HG03159 (cell line): ENCODE results near the gene MYO7A.

Experiments
- ATAC-seq: cut with Tn5 transposase; IDR thresholded peaks from one replicate; pipeline ENCODE4 v1.9.1; 2021; ENCODE audit warnings: mild to moderate bottlenecking, moderate library complexity; ENCODE audit not compliant: unreplicated experiment

Gene MYO7A

DNA sequence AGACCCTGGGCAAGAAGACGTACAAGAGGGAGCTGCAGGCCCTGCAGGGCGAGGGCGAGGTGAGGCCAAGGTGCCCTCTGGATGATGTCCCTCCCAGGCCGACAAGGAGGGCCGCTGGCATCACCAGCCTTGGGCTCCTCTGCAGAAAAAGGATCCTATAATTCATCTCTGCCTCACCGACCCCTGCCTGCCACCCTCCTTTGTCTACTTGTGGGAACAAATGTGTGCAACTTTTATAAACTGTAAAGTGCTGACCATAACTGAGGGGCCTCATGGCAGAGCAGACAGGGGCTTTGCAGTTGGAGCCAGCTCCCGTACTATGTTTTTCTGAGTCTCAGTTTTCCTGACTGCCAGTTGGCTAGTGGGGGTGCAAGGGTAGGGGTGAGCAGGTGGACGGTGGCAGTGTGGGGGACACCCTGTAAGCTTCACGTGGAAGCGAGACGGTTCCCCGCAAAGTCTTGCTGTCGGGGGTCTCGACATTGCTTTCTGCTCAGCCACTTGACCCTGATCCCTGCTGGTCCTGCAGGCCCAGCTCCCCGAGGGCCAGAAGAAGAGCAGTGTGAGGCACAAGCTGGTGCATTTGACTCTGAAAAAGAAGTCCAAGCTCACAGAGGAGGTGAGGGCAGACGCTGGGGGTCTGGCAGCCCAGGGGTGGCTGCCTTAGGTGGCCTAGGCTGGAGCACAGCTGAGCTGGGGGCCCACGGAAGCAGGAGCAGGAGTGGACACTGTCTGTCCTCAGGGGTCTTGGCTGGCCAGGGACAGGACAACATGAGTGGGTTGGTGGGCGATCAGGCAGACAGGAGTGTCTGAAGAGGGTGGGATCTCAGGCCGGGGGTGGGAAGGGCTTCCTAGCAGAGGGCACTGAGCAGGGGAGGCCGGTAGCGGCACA is 54.7 kb downstream of the MYO7A start:
- no peak for ATAC-seq

DNA sequence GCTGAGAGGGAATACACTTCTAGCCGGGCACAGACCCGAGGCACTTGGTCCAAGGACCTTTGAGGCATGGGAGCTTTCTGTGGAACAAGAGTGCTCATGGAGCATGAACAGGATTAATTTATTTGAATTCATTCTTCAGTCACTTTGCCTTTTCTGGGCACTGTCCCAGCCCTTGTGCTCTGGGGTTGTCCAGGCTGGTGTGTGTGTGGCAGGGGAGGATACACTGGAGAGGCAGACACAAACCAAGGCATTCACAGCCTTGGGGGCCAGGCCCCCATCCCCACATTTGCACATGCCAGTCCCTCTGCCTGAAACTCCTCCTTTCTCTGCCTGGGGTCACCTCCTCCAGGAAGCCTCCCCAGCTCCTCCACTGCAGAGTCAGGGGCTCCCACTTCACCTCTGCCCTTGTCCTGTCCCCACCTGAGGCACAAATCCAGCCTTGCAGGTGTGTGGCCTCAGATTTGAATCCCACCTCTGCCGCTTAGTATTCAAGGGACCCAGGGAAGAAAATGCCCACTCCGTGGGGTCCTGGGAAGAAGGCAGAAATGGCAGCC is 55.5 kb downstream of the MYO7A start:
- no peak for ATAC-seq

DNA sequence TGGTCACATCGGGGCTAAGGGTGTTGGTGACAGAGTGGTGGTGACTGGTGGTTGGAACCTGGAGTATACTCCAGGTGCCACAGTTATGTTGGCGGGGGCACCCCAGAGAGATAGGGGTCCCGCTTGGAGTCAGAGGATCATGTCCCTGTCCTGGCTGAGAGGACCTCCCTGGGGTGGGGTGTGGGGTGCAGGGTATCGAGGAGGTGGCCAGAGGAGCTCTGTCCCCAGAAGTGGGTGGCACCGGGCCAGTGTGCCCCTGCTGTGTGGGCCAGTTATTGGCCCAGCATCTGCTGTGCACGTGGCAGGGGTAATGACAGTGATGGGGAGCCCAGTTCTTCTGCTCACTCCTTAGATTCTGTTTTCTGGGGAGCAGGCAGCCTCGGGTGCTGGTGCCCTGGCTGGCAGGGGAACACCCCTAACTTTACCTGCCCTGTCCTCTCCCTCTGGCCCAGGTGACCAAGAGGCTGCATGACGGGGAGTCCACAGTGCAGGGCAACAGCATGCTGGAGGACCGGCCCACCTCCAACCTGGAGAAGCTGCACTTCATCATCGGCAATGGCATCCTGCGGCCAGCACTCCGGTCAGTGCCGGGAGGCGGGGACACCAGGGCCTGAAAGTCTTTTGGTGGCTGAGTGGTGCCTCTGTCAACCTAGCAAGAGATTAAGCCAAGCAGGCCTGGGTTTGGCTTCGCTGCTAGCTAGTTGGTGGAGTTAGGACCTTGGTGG is 56.3 kb downstream of the MYO7A start:
- ATAC-seq = no peak

DNA sequence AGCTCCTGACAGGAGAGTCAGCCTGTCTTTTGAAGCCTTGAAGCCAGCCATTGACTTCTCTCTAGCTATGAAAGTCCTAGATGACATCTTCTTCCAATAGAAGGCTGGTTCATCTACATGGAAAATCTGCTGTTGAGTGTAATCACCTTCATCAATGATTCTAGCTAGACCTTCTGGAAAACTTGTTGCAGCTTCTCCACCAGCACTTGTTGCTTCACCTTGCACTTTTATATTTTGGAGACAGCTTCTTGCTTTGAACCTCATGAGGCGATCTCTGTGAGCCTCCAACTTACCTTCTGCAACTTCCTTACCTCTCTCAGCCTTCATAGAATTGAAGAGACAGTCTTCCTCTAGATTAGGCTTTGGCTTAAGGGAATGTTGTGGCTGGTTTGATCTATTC is 58.3 kb downstream of the MYO7A start:
- no peak for ATAC-seq

DNA sequence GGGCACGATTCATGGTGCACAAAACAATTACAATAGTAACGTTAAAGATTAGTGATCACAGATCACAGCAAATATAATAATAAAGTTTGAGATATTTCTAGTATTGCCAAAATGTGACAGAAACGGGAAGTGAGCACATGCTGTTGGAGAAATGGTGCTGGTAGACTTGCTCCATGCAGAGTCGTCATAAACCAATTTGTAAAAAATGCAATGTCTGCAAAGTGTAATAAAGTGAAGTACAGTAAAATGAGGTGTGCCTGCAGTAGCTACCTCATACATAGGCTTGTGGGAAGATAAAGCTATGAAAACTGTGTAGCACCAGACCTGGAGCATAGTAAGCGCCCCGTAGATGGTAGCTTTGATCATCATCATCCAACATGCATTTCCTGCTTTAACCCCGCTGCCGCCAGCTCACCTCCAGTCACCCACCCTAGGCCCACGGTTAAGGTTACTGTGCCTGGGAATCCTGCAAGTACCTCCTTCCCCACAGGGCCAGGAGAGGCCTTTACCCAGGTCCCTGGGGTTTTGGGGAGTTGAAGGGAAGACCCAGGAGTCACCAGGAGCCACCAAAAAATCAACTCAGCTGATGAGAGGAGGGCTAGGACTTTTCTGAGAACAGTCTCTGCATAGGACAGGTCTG is 59.2 kb downstream of the MYO7A start:
- ATAC-seq = no peak

DNA sequence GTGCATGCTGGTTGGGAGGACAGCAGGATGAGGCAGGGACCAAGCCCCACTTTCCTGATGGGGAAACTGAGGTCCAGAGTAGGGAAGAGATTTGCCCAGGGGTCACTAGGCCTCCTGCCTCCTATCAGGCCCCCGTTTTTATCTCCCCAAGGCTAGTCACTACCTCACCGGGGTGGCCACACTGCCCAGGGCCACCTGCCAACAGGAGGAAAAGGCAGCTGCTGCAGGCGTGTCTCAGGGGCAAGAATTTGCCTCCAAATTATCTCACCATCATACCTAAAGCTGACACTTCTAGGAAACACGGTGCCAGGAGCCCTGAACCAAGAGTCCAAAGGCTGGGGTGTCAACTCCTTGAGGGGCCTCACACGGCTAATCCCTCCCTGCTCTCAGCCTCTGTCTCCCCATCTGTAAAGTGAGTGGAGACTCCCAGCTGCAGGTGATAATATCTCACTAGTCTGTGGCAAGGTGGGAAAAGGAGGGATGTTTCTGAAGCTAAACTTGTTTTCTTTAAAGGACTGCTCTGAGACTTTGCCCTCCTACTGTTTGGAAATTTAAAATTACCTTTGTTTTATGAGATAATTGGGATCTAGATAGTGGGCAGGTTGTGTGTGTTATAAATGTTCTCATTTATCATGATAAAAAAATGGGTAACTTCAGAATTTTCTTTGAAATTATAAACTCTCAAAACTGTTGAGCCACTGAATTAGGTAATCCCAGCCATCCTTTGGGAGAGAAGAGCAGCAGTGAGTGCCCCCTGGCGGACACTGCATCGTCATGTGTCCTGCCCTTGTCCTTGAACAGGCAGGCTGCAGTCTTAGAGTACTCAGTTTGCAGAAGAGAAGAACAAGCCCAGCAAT is 60.0 kb downstream of the MYO7A start:
- ATAC-seq = no peak

DNA sequence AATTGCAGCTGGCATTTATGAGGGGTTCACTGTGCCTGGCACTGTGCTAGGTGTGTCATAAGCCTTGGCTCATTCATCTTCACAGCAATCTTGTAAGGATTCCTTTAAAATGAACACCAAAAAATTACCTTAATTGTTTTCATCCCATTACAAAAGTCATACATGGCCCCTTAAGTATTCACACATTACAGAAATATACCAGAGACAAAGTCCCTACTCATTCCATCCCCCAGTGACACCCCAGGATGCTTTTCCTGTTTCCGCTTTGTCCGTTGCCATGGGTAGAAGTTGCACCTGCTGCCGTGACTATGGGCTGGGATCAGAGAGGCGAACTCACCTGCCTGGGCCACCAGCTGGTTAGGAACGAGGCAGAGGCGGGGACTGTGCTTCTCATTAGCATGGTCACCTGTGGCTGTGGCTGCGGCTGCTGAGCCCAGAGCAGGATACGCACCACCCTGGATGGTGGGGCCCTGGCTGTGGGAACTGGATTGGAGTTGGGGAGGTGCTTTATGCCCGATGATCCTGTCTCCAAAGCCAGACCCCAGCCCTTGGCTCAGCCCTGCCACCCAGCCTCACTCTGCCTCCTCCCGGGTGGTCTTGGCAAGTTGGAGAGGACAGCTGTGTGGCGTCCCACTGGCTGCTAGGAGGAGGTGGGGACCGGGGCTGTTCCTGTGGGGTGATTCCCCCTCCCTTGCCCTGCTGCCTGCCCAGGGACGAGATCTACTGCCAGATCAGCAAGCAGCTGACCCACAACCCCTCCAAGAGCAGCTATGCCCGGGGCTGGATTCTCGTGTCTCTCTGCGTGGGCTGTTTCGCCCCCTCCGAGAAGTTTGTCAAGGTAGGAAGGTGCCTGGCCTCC is 60.8 kb downstream of the MYO7A start:
- no peak for ATAC-seq

DNA sequence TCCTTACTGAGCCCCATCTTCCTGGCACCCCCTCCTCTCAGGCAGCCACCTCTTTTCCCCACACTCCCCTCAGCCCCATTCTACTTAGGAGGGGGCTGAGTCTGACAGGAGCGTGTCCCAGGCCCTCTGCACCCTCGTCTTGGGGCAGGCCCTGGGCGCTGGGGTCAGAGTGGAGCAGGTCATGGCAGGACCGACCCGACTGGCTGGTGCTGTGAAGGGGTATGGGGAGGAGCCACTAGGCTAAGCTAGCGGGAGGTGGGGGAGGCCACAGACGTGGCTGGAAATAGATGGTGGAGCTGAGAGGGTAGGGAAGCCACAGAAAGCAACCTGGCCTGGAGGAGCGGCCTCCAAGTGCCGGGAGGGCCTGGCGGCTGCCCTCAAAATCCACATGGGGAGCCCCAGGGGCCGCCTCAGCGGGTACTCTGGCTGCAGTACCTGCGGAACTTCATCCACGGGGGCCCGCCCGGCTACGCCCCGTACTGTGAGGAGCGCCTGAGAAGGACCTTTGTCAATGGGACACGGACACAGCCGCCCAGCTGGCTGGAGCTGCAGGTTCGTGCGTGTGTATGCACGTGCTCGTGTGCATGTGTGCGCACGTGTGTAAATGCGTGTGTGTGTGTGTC is 61.7 kb downstream of the MYO7A start:
- ATAC-seq = no peak

DNA sequence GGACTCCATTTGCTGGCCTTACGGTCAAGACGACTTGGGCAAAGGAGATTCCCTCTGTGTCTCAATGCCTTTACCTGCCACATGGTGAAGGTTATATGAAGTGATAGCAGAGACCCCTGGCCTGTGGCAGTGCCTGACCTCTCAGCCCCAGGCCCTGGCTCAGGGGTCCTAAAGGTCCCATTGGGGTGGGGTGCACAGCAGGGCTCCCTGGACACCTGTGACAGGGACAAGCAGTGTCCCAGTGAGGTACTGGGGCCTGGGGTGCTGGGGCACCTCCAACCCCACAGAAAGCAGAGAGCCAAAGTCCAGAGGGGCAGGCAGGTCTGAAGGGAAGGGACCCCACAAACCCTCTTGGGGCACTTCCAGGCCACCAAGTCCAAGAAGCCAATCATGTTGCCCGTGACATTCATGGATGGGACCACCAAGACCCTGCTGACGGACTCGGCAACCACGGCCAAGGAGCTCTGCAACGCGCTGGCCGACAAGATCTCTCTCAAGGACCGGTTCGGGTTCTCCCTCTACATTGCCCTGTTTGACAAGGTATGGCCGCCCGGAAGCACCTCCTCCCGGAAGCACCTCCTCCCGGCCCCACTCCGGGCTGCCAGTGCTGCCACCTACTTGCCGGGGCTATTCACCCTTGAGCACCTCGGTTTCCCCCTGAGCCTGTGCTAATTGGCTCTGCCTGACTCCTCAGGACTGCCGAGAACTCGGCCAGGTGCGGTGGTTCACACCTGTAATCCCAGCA is 62.5 kb downstream of the MYO7A start:
- ATAC-seq = no peak

DNA sequence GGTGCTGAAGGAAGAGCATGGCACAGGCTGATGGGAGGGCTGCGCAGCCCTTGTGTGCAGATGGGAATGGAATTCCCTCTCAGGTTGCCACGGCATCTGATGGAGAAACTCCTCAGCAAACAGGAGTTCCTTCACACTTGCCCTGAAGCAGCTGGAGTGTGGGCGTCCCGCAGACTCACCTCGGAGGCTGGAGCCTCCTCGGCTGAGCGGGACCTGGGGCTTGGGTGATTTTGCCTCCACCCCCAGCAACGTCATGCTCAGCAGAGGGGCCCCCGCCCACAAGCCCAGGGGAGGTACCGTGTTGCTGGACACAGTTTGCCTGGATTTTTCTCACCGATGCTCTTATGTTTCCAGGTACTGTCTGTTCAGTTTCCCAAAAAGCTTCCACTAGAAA is 63.4 kb downstream of the MYO7A start:
- no peak for ATAC-seq

DNA sequence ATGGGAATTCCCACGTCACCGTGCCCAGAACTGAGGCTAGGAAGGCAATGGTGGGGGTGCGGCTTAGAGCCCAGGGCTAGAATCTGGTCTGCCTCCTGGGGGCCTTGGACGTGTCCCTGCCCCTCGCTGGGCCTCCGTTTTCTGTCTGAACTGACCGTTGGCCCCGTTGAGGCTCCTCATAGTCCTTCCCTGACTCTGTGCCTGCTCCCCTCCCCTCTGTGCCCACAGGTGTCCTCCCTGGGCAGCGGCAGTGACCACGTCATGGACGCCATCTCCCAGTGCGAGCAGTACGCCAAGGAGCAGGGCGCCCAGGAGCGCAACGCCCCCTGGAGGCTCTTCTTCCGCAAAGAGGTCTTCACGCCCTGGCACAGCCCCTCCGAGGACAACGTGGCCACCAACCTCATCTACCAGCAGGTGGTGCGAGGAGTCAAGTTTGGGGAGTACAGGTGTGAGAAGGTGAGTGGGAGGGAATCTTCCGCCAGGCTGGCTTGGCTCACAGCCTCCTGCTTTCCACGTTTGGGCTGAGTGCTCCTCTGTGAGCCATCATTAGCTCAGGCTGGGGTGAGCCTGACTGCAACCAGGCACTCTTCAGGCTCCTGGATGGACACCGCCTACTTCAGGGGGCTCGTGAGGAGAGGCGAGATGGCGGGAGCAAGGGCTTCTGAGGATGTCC is 63.9 kb downstream of the MYO7A start:
- ATAC-seq = no peak

DNA sequence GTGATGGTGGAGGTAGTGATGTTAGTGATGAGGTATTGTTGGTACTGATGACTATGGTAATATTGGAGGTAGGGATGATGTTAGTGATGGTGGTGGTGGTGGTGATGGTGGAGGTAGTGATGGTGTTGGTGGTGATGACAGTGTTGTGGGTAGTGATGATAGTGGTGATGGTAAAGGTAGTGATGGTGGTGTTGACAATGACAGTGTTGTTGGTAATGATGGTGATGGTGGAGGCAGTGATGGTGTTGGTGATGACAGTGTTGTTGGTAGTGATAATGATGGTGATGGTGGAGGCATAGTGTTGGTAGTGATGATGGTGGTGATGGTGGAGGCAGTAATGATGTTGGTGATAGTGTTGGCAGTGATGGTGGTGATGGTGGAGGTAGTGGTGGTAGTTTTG is 65.1 kb downstream of the MYO7A start:
- ATAC-seq = no peak

DNA sequence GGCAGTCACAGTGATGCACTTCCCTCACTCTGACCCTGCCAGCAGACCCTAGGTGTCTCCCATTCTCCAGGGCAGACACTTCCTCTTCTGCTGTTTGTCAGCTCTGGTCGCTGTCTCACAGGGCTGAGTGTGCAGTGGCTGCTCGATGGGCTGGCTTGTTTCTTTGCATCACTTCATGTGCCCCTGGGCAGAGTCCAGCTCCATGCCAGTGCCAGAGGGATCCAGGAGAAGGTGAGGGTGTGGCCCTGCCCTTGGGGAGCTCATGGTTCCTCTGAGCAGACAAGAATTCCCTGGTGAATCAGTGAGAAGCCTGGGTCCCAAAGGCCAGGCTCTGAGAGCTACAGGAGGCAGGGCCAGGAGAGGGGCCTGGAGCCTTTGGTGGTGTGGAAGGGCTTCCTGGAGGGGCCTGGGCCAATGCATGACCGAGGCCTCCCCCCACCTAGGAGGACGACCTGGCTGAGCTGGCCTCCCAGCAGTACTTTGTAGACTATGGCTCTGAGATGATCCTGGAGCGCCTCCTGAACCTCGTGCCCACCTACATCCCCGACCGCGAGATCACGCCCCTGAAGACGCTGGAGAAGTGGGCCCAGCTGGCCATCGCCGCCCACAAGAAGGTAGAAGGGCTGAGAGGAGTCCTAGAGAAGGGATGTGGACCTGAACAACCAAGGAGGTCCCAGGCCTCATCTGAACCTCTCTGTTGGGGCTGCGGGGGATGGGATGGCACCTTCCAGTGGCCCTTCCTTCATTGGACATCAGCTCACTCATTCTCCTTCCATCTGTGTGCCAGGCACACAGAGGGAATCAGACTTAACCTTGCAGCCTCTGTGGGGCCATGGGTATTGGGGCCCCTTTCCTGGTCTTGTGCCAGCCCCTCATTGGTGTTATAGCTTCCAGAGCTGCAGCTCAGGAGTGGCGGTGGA is 66.1 kb downstream of the MYO7A start:
- ATAC-seq = no peak

DNA sequence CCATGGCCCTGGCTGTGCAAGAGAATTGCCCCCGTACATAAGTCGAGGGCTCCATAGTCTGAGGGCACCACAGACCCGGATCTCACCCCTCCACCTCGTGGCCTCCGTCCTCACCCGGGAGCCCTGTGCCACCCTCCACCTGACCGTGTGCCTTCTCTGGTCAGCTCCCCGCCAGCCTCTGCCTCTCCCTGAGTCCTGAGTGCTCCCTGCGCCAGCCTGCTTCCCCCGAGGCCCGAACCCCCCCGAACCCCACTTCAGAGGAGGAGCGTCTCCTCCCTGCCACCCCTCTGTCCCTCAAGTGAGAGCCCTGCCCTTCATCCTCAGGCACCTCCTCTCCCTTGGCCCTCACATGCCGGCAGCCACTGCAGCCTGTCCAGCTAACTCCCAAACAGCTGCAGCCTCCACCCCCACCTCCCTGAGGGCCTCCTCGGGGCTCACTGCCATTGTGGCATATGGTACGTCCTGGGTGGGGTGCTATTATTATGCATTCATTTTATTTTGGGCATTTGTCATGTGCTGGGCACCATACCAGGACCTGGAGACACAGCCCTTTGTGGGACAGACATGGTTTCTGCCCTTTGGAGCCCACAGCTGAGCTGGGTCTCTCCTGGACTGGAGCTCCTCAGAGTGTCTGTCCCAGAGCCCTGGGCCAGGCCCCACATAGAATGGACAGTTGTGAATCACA is 67.2 kb downstream of the MYO7A start:
- no peak for ATAC-seq

DNA sequence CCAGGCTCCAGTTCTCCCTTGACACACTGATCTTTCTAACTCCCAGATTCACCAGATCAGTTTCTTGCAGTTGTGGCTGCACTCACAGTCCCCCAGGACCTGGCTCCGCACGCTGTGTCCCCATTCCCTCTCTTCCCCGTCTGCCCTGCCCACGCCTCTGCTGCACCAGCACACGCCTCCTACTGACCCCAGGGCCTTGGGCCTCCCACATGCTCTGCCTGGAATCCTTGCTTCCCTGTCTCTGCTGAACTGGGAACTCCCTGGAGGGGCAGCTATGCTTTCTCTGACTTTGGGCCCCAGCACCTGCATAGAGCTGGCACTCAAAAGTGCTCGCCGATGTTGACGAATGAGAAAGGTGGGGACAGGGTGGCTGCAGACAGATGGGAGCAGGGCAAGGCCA is 68.9 kb downstream of the MYO7A start:
- ATAC-seq = no peak

DNA sequence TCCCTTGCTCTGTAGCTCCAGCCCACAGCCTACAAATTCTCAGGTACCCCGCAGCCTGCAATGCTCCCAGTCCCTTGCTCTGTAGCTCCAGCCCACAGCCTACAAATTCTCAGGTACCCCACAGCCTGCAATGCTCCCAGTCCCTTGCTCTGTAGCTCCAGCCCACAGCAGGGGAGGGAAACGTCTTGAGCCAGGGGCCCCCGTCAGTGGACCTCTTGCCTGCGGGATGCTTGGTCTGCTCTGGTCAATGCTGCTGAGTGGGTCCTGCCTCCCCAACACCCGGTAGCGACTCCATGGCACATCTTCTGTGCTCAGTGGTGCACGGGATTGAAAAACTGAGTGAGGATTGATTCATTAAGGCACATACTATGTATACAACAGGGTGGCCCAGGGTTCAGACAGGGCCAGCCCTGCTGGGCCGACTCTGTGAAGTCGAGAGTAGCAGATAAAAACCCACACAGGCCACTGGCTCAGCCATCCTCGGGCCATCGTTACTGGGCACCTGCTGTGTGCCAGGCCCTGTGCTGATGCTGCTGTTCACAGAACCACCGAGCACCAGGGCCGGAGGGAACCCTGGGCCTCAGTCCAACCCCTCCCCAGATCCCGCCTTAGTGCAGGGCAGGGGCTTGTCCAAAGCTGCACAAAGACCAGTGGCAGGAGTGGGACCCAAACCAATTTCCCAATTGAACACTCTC is 69.7 kb downstream of the MYO7A start:
- no peak for ATAC-seq
